ENCODE data around the gene ACOT11. TPM values are rescaled to one million over a fixed set of nuclear protein-coding genes. Genes with fewer than 3 reads are reported as not detected.

The ACOT11 gene
- total and polyA plus RNA-seq, 2 of the 13 experiments (the other 11 are each of a cell fraction or from before 2014, with no cell fraction given) = 2.6 to 3.3 TPM

- TF ChIP-seq PAXIP1 (CRISPR knock-in tag; conservative IDR thresholded peaks at IDR 0.05) = peak; percentile 34; the same call in 1 of the 2 replicates
- no peak for TF ChIP-seq ATRX (CRISPR knock-in tag; IDR thresholded peaks at IDR 0.05; ENCODE audit: borderline replicate concordance)
- no peak for TF ChIP-seq ZBTB26 (CRISPR knock-in tag; IDR thresholded peaks at IDR 0.05; ENCODE audit: borderline replicate concordance)
- TF ChIP-seq NFKB2 (CRISPR knock-in tag; IDR thresholded peaks at IDR 0.05; ENCODE audit: borderline replicate concordance) = no peak
- peak in 1 of 2 experiments; percentile 54; a peak in 1 of 4 replicates for TF ChIP-seq HMGXB4 (CRISPR knock-in tag; IDR thresholded peaks at IDR 0.05; ENCODE audit: borderline replicate concordance in 1 of 2, low read depth in 1 of 2)
- 0 out of 2 replicates have a peak, but pooled peaks have one; percentile 31 for TF ChIP-seq UBTF (CRISPR knock-in tag; IDR thresholded peaks at IDR 0.05)
- no peak for TF ChIP-seq ZNF431 (CRISPR knock-in tag; IDR thresholded peaks at IDR 0.05; ENCODE audit: borderline replicate concordance, low read depth)
- TF ChIP-seq SYNCRIP (IDR thresholded peaks at IDR 0.05; ENCODE audit: insufficient read depth, low read depth, low read length) = no peak
- no peak for TF ChIP-seq HOMEZ (CRISPR knock-in tag; IDR thresholded peaks at IDR 0.05; ENCODE audit: low read depth)
- TF ChIP-seq FUBP1 (CRISPR knock-in tag; IDR thresholded peaks at IDR 0.05; ENCODE audit: borderline replicate concordance) = no peak
- TF ChIP-seq FOXM1 (CRISPR knock-in tag; IDR thresholded peaks at IDR 0.05) = no peak
- TF ChIP-seq ZNF430 (CRISPR knock-in tag; IDR thresholded peaks at IDR 0.05) = no peak
- TF ChIP-seq GTF3A (CRISPR knock-in tag; conservative IDR thresholded peaks at IDR 0.05) = no peak
- no peak for TF ChIP-seq WIZ (CRISPR knock-in tag; IDR thresholded peaks at IDR 0.05)
Observed at GRCh38 chr1:54547601-54548388, at the start of gene ACOT11 (continued).

Data from HepG2 (cell line).